A673 (cell line): ENCODE results near the gene NEDD4L. TPM values are rescaled to one million over a fixed set of nuclear protein-coding genes. Genes with fewer than 3 reads are reported as not detected.

Source experiments
- BruUV-seq: library from RNA; stranded (reverse); fragments of 400-500 nt; replicated peaks from 2 replicates; lab custom pipeline; 2021; lab: Mats Ljungman, UMichigan
- CTCF ChIA-PET: fragments of 300-600 bp; sonication (Branson Sonifier 250); formaldehyde crosslinking; loops from one replicate; lab custom pipeline; 2022; ENCODE audit warnings: antibody characterized with exemption; lab: Charles Lee
- POLR2A ChIA-PET: fragments of 300-600 bp; sonication (Branson Sonifier 250); formaldehyde crosslinking; loops from one replicate; lab custom pipeline; 2022; ENCODE audit warnings: antibody characterized with exemption; ENCODE audit not compliant: low non-redundant PET; lab: Charles Lee
- DNase-seq: peaks from one replicate; pipeline ENCODE4 v3.0.0-alpha.2; 2015; ENCODE audit warnings: low spot score
- H3K27ac ChIP-seq: fragments of 200-600 bp; sonication (generic); 2 replicates; pipeline ENCODE4 v1.5.1; 2016; ENCODE audit warnings: mixed run types, low read depth, mild to moderate bottlenecking, mixed read lengths, antibody characterized with exemption, low read length; ENCODE audit not compliant: poor library complexity, severe bottlenecking
- H3K27me3 ChIP-seq: fragments of 200-600 bp; sonication (generic); replicated peaks from 2 replicates; pipeline ENCODE4 v1.6.1; 2017; ENCODE audit warnings: mixed run types, low read depth, mild to moderate bottlenecking, mixed read lengths, antibody characterized with exemption, low read length; ENCODE audit not compliant: insufficient read depth, poor library complexity
- H3K36me3 ChIP-seq: fragments of 200-600 bp; sonication (generic); 2 replicates; pipeline ENCODE4 v1.6.1; 2016; ENCODE audit warnings: mixed run types, mild to moderate bottlenecking, mixed read lengths, antibody characterized with exemption, low read length; ENCODE audit not compliant: insufficient read depth, poor library complexity, severe bottlenecking
- H3K4me1 ChIP-seq: fragments of 200-600 bp; sonication (generic); 2 replicates; pipeline ENCODE4 v1.6.1; 2017; ENCODE audit warnings: mixed run types, mild to moderate bottlenecking, mixed read lengths, antibody characterized with exemption, low read length; ENCODE audit not compliant: insufficient read depth, poor library complexity, severe bottlenecking
- H3K4me3 ChIP-seq: fragments of 200-600 bp; sonication (generic); 2 replicates; pipeline ENCODE4 v1.5.1; 2016; ENCODE audit warnings: low read depth, mixed run types, mild to moderate bottlenecking, mixed read lengths, low read length; ENCODE audit not compliant: poor library complexity, severe bottlenecking
- H3K9me3 ChIP-seq: fragments of 200-600 bp; sonication (generic); 2 replicates; pipeline ENCODE4 v1.6.1; 2016; ENCODE audit warnings: mixed run types, low read depth, mild to moderate bottlenecking, mixed read lengths, antibody characterized with exemption, low read length; ENCODE audit not compliant: poor library complexity, severe bottlenecking
- CTCF ChIP-seq: fragments of 300-800, 200-600 bp; sonication (generic); conservative IDR thresholded peaks from 2 replicates; pipeline ENCODE4 v1.5.1; 2017; ENCODE audit warnings: low read depth, mild to moderate bottlenecking, antibody characterized with exemption, low read length, moderate library complexity, mixed read lengths
- EZH2 ChIP-seq: fragments of 200-600 bp; sonication (generic); IDR thresholded peaks from 2 replicates; pipeline ENCODE4 v1.6.1; 2017; ENCODE audit warnings: borderline replicate concordance, low read depth, mild to moderate bottlenecking, mixed read lengths, antibody characterized with exemption, low read length; ENCODE audit not compliant: poor library complexity, severe bottlenecking
- intact Hi-C: fragments of 100-400 bp; cut with micrococcal nuclease; formaldehyde crosslinking; loops from one replicate; pipeline ENCODE4 v1.10.0; 2022; ENCODE audit not compliant: unreplicated experiment
- total RNA-seq: library from RNA; stranded (reverse); gene quantifications from 2 replicates; pipeline ENCODE4 v1.2.3, GENCODE V29; 2021

The NEDD4L gene
- total RNA-seq, 1 experiment from 2014 or later, result 15.3 TPM

DNA sequence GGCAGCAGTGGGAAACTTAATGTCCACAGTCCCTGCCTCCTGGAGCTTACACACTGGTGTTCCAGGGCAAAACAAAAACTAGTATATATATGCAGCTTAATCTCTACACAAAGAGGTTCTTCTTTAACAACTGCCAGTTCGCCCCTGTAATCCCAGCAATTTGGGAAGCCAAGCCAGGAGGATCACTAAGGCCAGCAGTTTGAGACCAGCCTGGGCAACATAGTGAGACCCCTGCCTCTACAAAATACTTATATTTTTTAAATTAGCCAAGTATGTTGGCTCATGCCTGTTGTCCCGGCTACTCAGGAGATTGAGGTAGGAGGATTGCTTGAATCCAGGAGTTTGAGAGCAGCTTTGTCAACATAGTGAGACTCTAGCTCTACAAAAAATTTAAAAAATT lies 17.2 kb upstream of the NEDD4L start:
- Histone ChIP-seq H3K4me3 (no peak overlapping the region), H3K27me3 (peaks cover 10% of the 10 kb centered on the region), H3K9me3 (no peaks in the 10 kb centered on the region), H3K27ac (no peak overlapping the region), H3K36me3 (no peaks in the 10 kb centered on the region), H3K4me1 (no peaks in the 10 kb centered on the region)
- no peak for DNase-seq
- intact Hi-C loops, result no loop called here
- CTCF ChIA-PET, result no interaction called here
- TF ChIP-seq CTCF (no peak), EZH2 (no peak)
- POLR2A ChIA-PET, result no interaction called here
- BruUV-seq, result no TSS peak

DNA sequence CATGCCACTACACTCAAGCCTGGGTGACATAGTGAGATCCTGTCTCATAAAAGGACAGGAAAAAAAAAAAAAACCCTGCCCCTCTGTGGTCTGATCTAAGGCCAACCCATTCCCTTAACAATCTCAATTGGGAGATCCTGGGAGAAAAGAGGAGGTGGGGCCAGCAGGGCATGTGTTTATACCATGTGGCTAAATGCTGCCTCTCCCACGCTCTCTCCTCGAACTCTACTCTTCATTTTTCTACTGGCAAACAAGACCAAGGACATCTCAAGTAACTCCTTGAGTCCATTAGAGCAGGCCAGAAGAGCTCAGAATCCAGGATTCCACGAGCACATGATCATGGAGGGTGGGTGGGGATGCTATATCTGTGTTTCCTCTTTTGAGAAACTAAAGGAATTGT lies 16.7 kb upstream of the NEDD4L start:
- BruUV-seq, result no TSS peak
- TF ChIP-seq EZH2, result no peak
- no peak for TF ChIP-seq CTCF
- ChIA-PET CTCF (no interaction called here), POLR2A (no interaction called here)
- Histone ChIP-seq H3K4me1 (no peaks in the 10 kb centered on the region), H3K9me3 (no peaks in the 10 kb centered on the region), H3K36me3 (no peaks in the 10 kb centered on the region), H3K27me3 (peaks cover 10% of the 10 kb centered on the region), H3K27ac (no peak overlapping the region), H3K4me3 (no peak overlapping the region)
- intact Hi-C loops, result no loop called here
- no peak for DNase-seq

- BruUV-seq, result no TSS peak
- ChIA-PET CTCF (no interaction called here), POLR2A (no interaction called here)
- Histone ChIP-seq H3K9me3 (no peaks in the 10 kb centered on the region), H3K4me3 (no peak overlapping the region), H3K27ac (no peak overlapping the region), H3K4me1 (no peaks in the 10 kb centered on the region), H3K36me3 (no peaks in the 10 kb centered on the region), H3K27me3 (peaks cover 10% of the 10 kb centered on the region)
- no peak for DNase-seq
- intact Hi-C loops, result no loop called here
- no peak for TF ChIP-seq CTCF
- no peak for TF ChIP-seq EZH2
These were observed 15.8 kb upstream of the NEDD4L start for GRCh38 chr18:58028109-58028784.
